Osteoblast (primary cell): ENCODE measurements around the gene CAMTA1. TPM values are rescaled to one million over a fixed set of nuclear protein-coding genes. Genes with fewer than 3 reads are reported as not detected.

Source experiments
- DNase-seq: peaks from one replicate; pipeline ENCODE4 v3.0.0; 2011; ENCODE audit warnings: low spot score, mixed read lengths; ENCODE audit not compliant: insufficient read length; ENCODE audit errors: missing footprints
- H2AFZ ChIP-seq: 2 replicates; pipeline ENCODE4 v1.6.0; 2011; ENCODE audit warnings: mild to moderate bottlenecking, low read length
- H3K27ac ChIP-seq: 2 replicates; pipeline ENCODE4 v1.5.1; 2011; ENCODE audit warnings: mild to moderate bottlenecking, low read depth, low read length, moderate library complexity
- H3K27me3 ChIP-seq: 2 replicates; pipeline ENCODE4 v1.6.0; 2012; ENCODE audit warnings: mild to moderate bottlenecking, control low read depth, inconsistent platforms, low read length, moderate library complexity; ENCODE audit not compliant: insufficient read depth
- H3K36me3 ChIP-seq: 2 replicates; pipeline ENCODE4 v1.5.1; 2011; ENCODE audit warnings: mild to moderate bottlenecking, low read length, control low read depth, moderate library complexity; ENCODE audit not compliant: insufficient read depth
- H3K4me1 ChIP-seq: 2 replicates; pipeline ENCODE4 v1.5.1; 2011; ENCODE audit warnings: mild to moderate bottlenecking, low read length, control low read depth, moderate library complexity; ENCODE audit not compliant: insufficient read depth
- H3K4me2 ChIP-seq: 2 replicates; pipeline ENCODE4 v1.6.0; 2011; ENCODE audit warnings: mild to moderate bottlenecking, low read length; ENCODE audit not compliant: insufficient read depth
- H3K4me3 ChIP-seq: fragments of 200-600 bp; sonication (generic); 3 replicates; pipeline ENCODE4 v1.5.1; 2012; ENCODE audit warnings: mild to moderate bottlenecking, low read length, inconsistent platforms; ENCODE audit not compliant: insufficient read depth
- H3K79me2 ChIP-seq: 2 replicates; pipeline ENCODE4 v1.6.0; 2012; ENCODE audit warnings: mild to moderate bottlenecking, low read length, control low read depth, inconsistent platforms; ENCODE audit not compliant: insufficient read depth
- H3K9me3 ChIP-seq: 2 replicates; pipeline ENCODE4 v1.5.1; 2011; ENCODE audit warnings: low read depth, low read length, control low read depth
- H4K20me1 ChIP-seq: 2 replicates; pipeline ENCODE4 v1.6.0; 2012; ENCODE audit warnings: mild to moderate bottlenecking, low read length, control low read depth; ENCODE audit not compliant: insufficient read depth
- CTCF ChIP-seq: IDR thresholded peaks from 2 replicates; pipeline ENCODE4 v1.5.1; 2011; ENCODE audit warnings: mild to moderate bottlenecking, low read depth, low read length, moderate library complexity; ENCODE audit errors: extremely low read depth
- total RNA-seq: library from RNA; depleted of rRNA; stranded (reverse); fragments of >200 nt; gene quantifications from 2 replicates; pipeline ENCODE4 v1.2.3, GENCODE V29; 2012

CAMTA1 gene
- total RNA-seq, 1 donor: 47.4 TPM

GRCh38 chr1:7638078-7638477, 852.8 kb downstream of the CAMTA1 start:
- no peaks in the 10 kb centered on the region for H3K4me1 ChIP-seq
- H2AFZ ChIP-seq: no peak overlapping the region
- TF ChIP-seq CTCF: no peak

GRCh38 chr1:7639435-7640131, 854.3 kb downstream of the CAMTA1 start:
- Histone ChIP-seq H3K4me1 (no peaks in the 10 kb centered on the region), H3K36me3 (no peaks in the 10 kb centered on the region), H3K9me3 (peaks cover 3% of the 10 kb centered on the region), H2AFZ (no peak overlapping the region), H3K4me3 (no peak overlapping the region), H3K79me2 (no peaks in the 10 kb centered on the region), H3K27ac (no peak overlapping the region), H3K27me3 (no peaks in the 10 kb centered on the region), H4K20me1 (no peaks in the 10 kb centered on the region), H3K4me2 (no peak overlapping the region)
- TF ChIP-seq CTCF: no peak
- peak; percentile 51 for DNase-seq

More at GRCh38 chr1:7638078-7638477, 852.8 kb downstream of the CAMTA1 start:
- no peak overlapping the region for H3K27ac ChIP-seq
- H3K79me2 ChIP-seq: no peaks in the 10 kb centered on the region
- DNase-seq: peak; percentile 83
- no peaks in the 10 kb centered on the region for H3K9me3 ChIP-seq
- H3K36me3 ChIP-seq: no peaks in the 10 kb centered on the region
- H4K20me1 ChIP-seq: no peaks in the 10 kb centered on the region
- no peak overlapping the region for H3K4me3 ChIP-seq
- H3K4me2 ChIP-seq: no peak overlapping the region
- peaks cover 7% of the 10 kb centered on the region for H3K27me3 ChIP-seq

- no peaks in the 10 kb centered on the region for H4K20me1 ChIP-seq
- no peak for TF ChIP-seq CTCF
- no peaks in the 10 kb centered on the region for H3K36me3 ChIP-seq
- no peaks in the 10 kb centered on the region for H3K4me1 ChIP-seq
- H3K4me2 ChIP-seq: no peak overlapping the region
- no peaks in the 10 kb centered on the region for H3K27me3 ChIP-seq
- DNase-seq: no peak
- no peak overlapping the region for H3K4me3 ChIP-seq
- H3K27ac ChIP-seq: no peak overlapping the region
- peaks cover 3% of the 10 kb centered on the region for H3K9me3 ChIP-seq
- H3K79me2 ChIP-seq: no peaks in the 10 kb centered on the region
- no peak overlapping the region for H2AFZ ChIP-seq
These were observed 855.1 kb downstream of the CAMTA1 start for GRCh38 chr1:7640350-7640749.

GRCh38 chr1:7640920-7641585, 855.8 kb downstream of the CAMTA1 start:
- no peaks in the 10 kb centered on the region for H3K27me3 ChIP-seq
- no peaks in the 10 kb centered on the region for H4K20me1 ChIP-seq
- DNase-seq: peak; percentile 72
- no peaks in the 10 kb centered on the region for H3K4me1 ChIP-seq
- TF ChIP-seq CTCF: no peak
- no peak overlapping the region for H3K4me2 ChIP-seq
- H3K27ac ChIP-seq: no peak overlapping the region
- no peaks in the 10 kb centered on the region for H3K36me3 ChIP-seq
- no peak overlapping the region for H2AFZ ChIP-seq
- H3K79me2 ChIP-seq: no peaks in the 10 kb centered on the region
- no peak overlapping the region for H3K4me3 ChIP-seq
- H3K9me3 ChIP-seq: peaks cover 3% of the 10 kb centered on the region
